H1 (cell line): ENCODE measurements around the gene AGO3. TPM values are rescaled to one million over a fixed set of nuclear protein-coding genes. Genes with fewer than 3 reads are reported as not detected.

Experiments used
- BACH1 ChIP-seq: IDR thresholded peaks from 2 replicates; pipeline ENCODE4 v1.6.1; 2012; ENCODE audit warnings: low read length, improper control_type of control experiment
- BCL11A ChIP-seq, 2 experiments: IDR thresholded peaks; one replicate each; pipeline ENCODE4 v1.6.1; 2011; ENCODE audit warnings: low read depth in 2 of 2, low read length in 2 of 2, mild to moderate bottlenecking in 2 of 2
- CHD2 ChIP-seq: IDR thresholded peaks from 2 replicates; pipeline ENCODE4 v1.6.1; 2012; ENCODE audit warnings: low read length, improper control_type of control experiment
- POLR2A ChIP-seq, 2 experiments: IDR thresholded peaks; 1 replicate in 1 of 2; 2 replicates in 1 of 2; pipeline ENCODE4 v1.6.1; 2011; ENCODE audit warnings: low read depth in 2 of 2, low read length in 2 of 2, mild to moderate bottlenecking in 2 of 2; ENCODE audit errors: control extremely low read depth in 1 of 2
- TCF12 ChIP-seq: IDR thresholded peaks from 2 replicates; pipeline ENCODE4 v1.6.1; 2011; ENCODE audit warnings: low read depth, mild to moderate bottlenecking, low read length
- polyA plus RNA-seq, 7 experiments: library from polyadenylated mRNA; depleted of rRNA in 3 of 7; stranded (reverse) in 5 of 7; unstranded in 2 of 7; fragments of >200 nt in 5 of 7; fragments of 200-250 nt in 2 of 7; gene quantifications; 1 replicate in 5 of 7; 2 replicates in 1 of 7; 4 replicates in 1 of 7; pipeline versions ENCODE4 v1.2.1 to v1.2.3, GENCODE V29; 2011 to 2013; ENCODE audit warnings: missing spikeins in 2 of 7, mixed read lengths in 2 of 7
- total RNA-seq: library from RNA; stranded (reverse); fragmentation: NEBNext Ultra II Directional; extraction: Animal tissue kit (Norgen Biotek cat#: 25700); gene quantifications from 2 replicates; pipeline ENCODE4 v1.2.1, GENCODE V29; 2021

The AGO3 gene
- total and polyA plus RNA-seq, 2 of the 8 experiments (the other 6 are each of a cell fraction or from before 2014, with no cell fraction given) = 10.7 to 26.4 TPM

DNA sequence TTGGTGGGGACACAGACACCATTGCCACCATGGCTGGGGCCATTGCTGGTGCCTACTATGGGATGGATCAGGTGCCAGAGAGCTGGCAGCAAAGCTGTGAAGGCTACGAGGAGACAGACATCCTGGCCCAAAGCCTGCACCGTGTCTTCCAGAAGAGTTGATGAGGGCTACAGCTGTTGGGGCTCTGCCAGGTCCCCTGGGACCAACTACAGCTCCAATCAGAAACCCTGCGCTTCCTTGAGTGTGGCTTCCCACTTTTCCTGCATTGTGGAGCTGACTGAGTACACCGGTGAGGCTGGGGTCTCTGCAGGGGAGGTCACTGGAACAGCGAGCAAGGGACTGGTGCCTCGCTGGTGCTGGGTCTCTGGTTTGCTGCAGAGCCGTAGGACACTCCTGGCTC is 162.3 kb downstream of the AGO3 start (continued):
- TF ChIP-seq BCL11A (IDR thresholded peaks at IDR 0.05; ENCODE audit: low read depth in 2 of 2, low read length in 2 of 2) (no peak), TCF12 (no peak), BACH1 (no peak), CHD2 (no peak), POLR2A (IDR thresholded peaks at IDR 0.05; ENCODE audit: control extremely low read depth in 1 of 2, low read depth in 2 of 2, low read length in 2 of 2) (no peak)
